Panc1 (cell line): ENCODE data around the gene UPK3B.
"Not testable (repeated sequence)": the region's sequence is repeated elsewhere in the genome, so short reads cannot be mapped to it uniquely, and the experiment has no call there.

Experiments
- CTCF ChIP-seq: fragments of 450-650 bp; IDR thresholded peaks from 2 replicates; pipeline ENCODE4 v1.5.1; 2017; ENCODE audit warnings: mild to moderate bottlenecking
- POLR2AphosphoS5 ChIP-seq: IDR thresholded peaks from 2 replicates; pipeline ENCODE4 v1.6.1; 2012; ENCODE audit warnings: mild to moderate bottlenecking, low read depth, low read length, moderate library complexity
- REST ChIP-seq, 2 experiments: IDR thresholded peaks; 2 replicates each; pipeline ENCODE4 v1.6.1; 2011 to 2012; ENCODE audit warnings: low read depth in 2 of 2, control low read depth in 1 of 2, low read length in 1 of 2, mild to moderate bottlenecking in 1 of 2, moderate library complexity in 1 of 2; ENCODE audit not compliant: insufficient read depth in 1 of 2
- SIN3A ChIP-seq: IDR thresholded peaks from 2 replicates; pipeline ENCODE4 v1.6.1; 2012; ENCODE audit warnings: low read depth, mild to moderate bottlenecking, low read length, moderate library complexity, borderline replicate concordance; ENCODE audit not compliant: insufficient read depth
- TCF7L2 ChIP-seq: IDR thresholded peaks from 2 replicates; pipeline ENCODE4 v1.6.1; 2011; ENCODE audit warnings: mild to moderate bottlenecking, low read depth, low read length, inconsistent platforms

GRCh38 chr7:76480403-76481253, 29.7 kb upstream of the UPK3B start:
- not testable (repeated sequence) for TF ChIP-seq CTCF; POLR2AphosphoS5; REST (IDR thresholded peaks at IDR 0.05; ENCODE audit: insufficient read depth in 1 of 2, low read depth in 2 of 2, low read length in 1 of 2); TCF7L2; SIN3A
